ENCODE data around the gene CANT1. TPM values are rescaled to one million over a fixed set of nuclear protein-coding genes. Genes with fewer than 3 reads are reported as not detected.

Gene CANT1
- total RNA-seq, 1 experiment from 2014 or later, result 33.0 TPM

DNA sequence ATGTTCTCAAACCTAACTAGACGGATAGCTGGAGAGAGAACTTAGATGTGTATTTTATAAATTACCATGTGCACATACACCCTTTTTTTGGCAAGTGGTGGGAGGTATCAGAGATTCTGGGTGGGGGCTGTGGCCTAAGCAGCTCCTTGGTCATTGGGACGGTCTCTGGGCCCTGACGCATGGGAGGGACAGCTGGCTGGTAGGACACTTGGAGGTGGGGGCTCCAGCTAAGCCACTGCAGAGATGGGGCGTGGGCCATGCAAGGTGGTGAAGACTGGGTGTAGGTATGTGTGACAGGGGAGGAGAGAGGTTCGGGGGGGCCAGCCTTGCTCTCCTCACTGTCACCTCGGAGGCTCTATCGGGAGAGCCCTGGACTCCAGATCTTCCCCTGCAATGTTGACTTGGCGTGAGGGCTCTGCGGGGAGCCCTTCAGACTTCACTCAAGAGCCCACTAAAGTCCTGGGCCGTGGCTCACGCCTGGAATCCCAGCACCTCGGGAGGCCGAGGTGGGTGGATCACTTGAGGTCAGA is 31.5 kb upstream of the CANT1 start:
- no peak overlapping the region for H2BK120ac ChIP-seq (ENCODE audit: low read depth, low read length, poor library complexity, severe bottlenecking)
- Mint-ChIP-seq H3K4me3 (no peak overlapping the region), H3K36me3 (ENCODE audit: insufficient read depth in 1 of 3, low read depth in 3 of 3) (no peaks in the 10 kb centered on the region; a peak in 1 of 7 replicates), H3K9me3 (peaks cover 4 to 11% of the 10 kb centered on the region in 2 experiments; a peak in 4 of 5 replicates), H3K27ac (no peak overlapping the region), H3K4me1 (peaks cover 0 to 12% of the 10 kb centered on the region in 2 experiments; a peak in 2 of 4 replicates), H3K27me3 (ENCODE audit: low read depth) (peaks cover 73% of the 10 kb centered on the region)
- no peak overlapping the region for H3K18ac ChIP-seq (ENCODE audit: insufficient read length, low read depth, low read length)
- no peak overlapping the region for H3K4ac ChIP-seq (ENCODE audit: low read depth, low read length)
- H2AK5ac ChIP-seq (ENCODE audit: insufficient read length, low read length), result no peak overlapping the region
- no peak overlapping the region for H2BK12ac ChIP-seq (ENCODE audit: insufficient read length, low read depth, low read length)
- no peak overlapping the region for H3K9ac ChIP-seq (ENCODE audit: extremely low read depth, insufficient read length, low read length)
- no peak overlapping the region for H3K27ac ChIP-seq (ENCODE audit: insufficient read length, low read depth, low read length)
- no peak overlapping the region for H2AFZ ChIP-seq (ENCODE audit: low read length)
- no peak overlapping the region for H2BK15ac ChIP-seq (ENCODE audit: low read depth, low read length)
- no peak for DNase-seq
- H3K4me2 ChIP-seq (ENCODE audit: insufficient read depth, insufficient read length, low read length), result no peak overlapping the region
- no peak overlapping the region for H2BK20ac ChIP-seq (ENCODE audit: low read depth, low read length, poor library complexity, severe bottlenecking)
- no peaks in the 10 kb centered on the region for H3K9me3 ChIP-seq (ENCODE audit: control insufficient read depth, low read depth, low read length)
- no peak overlapping the region for H3T11ph ChIP-seq (ENCODE audit: low read length)
- H3K56ac ChIP-seq (ENCODE audit: insufficient read length, low read depth, low read length), result no peak overlapping the region
- no CpG with 5 or more reads among the region's 13 CpGs for WGBS (ENCODE audit: extremely low coverage, insufficient read length, low lambda C conversion rate)
- H3K27me3 ChIP-seq (ENCODE audit: insufficient read depth, low read length), result no peaks in the 10 kb centered on the region
- H3K14ac ChIP-seq (ENCODE audit: insufficient read depth, low read length), result no peak overlapping the region
- H3K79me2 ChIP-seq (ENCODE audit: insufficient read depth, low read length), result no peaks in the 10 kb centered on the region
- H3K23ac ChIP-seq (ENCODE audit: insufficient read length, low read depth, low read length), result no peak overlapping the region
- TF ChIP-seq, protein P1, sequence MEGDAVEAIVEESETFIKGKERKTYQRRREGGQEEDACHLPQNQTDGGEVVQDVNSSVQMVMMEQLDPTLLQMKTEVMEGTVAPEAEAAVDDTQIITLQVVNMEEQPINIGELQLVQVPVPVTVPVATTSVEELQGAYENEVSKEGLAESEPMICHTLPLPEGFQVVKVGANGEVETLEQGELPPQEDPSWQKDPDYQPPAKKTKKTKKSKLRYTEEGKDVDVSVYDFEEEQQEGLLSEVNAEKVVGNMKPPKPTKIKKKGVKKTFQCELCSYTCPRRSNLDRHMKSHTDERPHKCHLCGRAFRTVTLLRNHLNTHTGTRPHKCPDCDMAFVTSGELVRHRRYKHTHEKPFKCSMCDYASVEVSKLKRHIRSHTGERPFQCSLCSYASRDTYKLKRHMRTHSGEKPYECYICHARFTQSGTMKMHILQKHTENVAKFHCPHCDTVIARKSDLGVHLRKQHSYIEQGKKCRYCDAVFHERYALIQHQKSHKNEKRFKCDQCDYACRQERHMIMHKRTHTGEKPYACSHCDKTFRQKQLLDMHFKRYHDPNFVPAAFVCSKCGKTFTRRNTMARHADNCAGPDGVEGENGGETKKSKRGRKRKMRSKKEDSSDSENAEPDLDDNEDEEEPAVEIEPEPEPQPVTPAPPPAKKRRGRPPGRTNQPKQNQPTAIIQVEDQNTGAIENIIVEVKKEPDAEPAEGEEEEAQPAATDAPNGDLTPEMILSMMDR (conservative IDR thresholded peaks at IDR 0.05), result no peak
- H3K79me1 ChIP-seq (ENCODE audit: insufficient read depth, low read depth, low read length, poor library complexity, severe bottlenecking), result no peaks in the 10 kb centered on the region
- H4K20me1 ChIP-seq (ENCODE audit: control insufficient read depth, insufficient read depth, insufficient read length), result peaks cover 2% of the 10 kb centered on the region
- no peak overlapping the region for H4K5ac ChIP-seq (ENCODE audit: insufficient read length, low read depth, low read length)
- H3K4me1 ChIP-seq (ENCODE audit: insufficient read depth, low read length), result no peaks in the 10 kb centered on the region
- H4K91ac ChIP-seq (ENCODE audit: insufficient read length, low read depth, low read length), result no peak overlapping the region
- H4K8ac ChIP-seq (replicated peaks; ENCODE audit: insufficient read length, low read depth, low read length), result no peak overlapping the region
- H3K23me2 ChIP-seq (ENCODE audit: insufficient read length, low read depth, low read length, poor library complexity, severe bottlenecking), result no peaks in the 10 kb centered on the region
- no peak overlapping the region for H2BK5ac ChIP-seq (ENCODE audit: insufficient read length, low read length)
